NCI-H187 (cell line): ENCODE measurements around the gene RBP5.

Experiments
- DNase-seq, 2 experiments: peaks; one replicate each; lab custom pipeline; 2025; lab: John Stamatoyannopoulos, UW

The RBP5 gene, protein sequence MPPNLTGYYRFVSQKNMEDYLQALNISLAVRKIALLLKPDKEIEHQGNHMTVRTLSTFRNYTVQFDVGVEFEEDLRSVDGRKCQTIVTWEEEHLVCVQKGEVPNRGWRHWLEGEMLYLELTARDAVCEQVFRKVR

DNA sequence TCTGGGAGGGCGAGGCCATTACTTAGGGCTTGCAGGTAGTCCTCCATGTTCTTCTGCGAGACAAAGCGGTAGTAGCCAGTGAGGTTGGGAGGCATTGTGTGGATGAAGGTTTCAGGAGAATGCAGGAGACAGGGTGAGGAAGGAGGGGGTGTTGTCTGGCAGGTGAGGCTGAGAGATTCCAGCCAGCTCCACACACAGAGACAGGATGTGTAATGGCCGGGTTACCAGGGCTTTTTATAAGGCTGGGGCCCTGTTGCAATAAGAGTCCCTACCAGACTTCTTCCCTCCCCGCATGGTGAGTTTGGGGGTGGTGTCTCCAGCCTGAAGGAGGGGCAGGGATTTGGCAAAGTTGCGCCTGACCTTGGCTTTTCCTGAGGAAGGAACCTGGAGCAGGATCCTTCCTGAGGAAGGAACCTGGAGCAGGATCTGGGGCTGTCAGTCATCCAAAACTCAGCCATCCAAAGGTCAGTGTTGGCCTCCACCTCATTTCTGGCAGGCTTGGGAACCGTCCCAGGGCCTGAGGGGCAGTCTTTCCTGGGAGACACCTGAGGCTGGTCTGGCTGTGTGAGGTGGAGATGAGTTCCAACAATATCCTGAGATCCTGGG, at the start of gene RBP5:
TSS of gene RBP5 (minus strand) at position 209 of the 606 bp plus-strand sequence. CDS start at position 95, 114 bp downstream.
- DNase-seq = no peak

DNA sequence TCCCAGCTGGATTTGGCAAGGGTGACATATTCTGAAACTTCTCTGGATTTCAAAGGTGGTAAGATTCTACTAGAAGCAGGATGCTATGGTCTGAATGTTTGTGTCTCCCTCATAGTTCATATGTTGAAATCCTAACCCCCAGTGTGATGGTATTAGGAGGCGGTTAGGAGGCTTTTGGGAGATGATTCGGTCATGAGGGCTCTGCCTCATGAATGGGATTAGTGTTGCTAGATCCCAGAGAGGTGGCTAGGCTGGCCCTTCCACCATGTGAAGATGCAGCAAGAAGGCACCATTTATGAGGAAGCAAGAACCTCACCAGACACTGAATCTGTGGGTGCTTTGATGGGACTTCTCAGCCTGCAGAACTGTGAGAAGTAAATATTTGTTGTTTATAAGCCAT, 49.8 kb upstream of the RBP5 start:
- no peak for DNase-seq

DNA sequence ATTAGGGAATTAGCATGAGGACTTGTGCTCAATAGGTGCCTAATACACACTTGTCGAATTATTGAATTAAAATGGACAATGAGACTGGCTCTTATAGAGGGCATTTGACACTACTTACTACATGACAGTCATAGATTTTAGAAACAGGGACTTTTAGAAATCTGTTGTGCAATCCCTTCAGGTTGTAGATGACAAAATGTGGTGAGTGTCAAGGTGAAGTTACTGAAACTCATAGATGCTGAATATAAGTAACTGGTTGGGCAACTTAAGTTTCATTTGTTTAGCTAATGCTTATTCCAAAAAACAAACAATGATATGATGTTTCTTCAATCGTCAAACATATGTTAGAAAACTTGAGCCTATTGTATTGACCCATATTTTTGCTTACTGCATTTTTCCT, 47.9 kb upstream of the RBP5 start:
- no peak for DNase-seq

GRCh38 chr12:7175493-7175892, 46.8 kb upstream of the RBP5 start:
- DNase-seq = no peak

- no peak for DNase-seq
Observed at GRCh38 chr12:7171854-7172253, 43.2 kb upstream of the RBP5 start.

- DNase-seq = no peak
Observed at GRCh38 chr12:7169951-7170350, 41.3 kb upstream of the RBP5 start.

DNA sequence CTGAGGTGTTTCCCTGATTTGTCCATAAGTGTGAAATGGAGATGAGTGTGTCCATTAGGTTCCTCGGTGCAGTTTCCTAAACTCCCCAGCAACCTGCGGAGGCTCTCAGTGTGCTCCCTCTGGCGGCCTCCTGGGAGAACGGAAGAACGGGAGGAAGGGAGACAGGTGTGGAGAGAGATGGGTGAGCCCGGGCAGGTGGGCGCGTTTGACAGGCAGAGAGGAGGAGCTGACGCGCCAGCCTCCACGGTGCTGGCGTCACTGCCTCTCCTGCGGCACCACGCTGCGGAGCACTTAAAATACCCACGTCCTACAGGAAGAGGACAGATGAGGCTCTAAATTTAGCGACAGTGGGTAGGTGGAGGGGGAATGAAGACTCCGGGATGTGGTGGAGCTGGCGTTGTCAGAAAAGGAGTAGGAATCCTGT, 34.0 kb upstream of the RBP5 start:
- peak; percentile 26 to 67 for DNase-seq

- DNase-seq = no peak
Observed at GRCh38 chr12:7161811-7162210, 33.1 kb upstream of the RBP5 start.

GRCh38 chr12:7161327-7161726, 32.6 kb upstream of the RBP5 start:
- DNase-seq = no peak

DNA sequence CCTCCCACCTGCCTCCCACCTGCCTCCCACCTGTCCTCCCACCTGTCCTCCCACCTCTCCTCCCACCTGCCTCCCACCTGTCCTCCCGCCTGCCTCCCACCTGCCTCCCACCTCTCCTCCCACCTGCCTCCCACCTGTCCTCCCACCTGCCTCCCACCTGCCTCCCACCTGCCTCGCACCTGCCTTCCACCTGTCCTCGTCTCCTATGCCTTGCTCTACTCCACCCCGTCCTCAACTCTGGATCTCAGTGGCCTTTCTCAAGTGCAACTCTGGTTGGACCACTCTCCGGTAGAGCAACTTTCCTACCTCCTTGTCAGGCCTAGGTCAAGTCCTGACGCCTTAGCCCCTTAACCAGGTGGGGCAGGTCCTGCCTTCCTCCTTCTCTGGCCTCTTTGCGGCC, 31.5 kb upstream of the RBP5 start:
- DNase-seq = no peak

GRCh38 chr12:7158781-7159609, 30.3 kb upstream of the RBP5 start:
- DNase-seq = no peak

GRCh38 chr12:7157391-7157790, 28.7 kb upstream of the RBP5 start:
- no peak for DNase-seq

DNA sequence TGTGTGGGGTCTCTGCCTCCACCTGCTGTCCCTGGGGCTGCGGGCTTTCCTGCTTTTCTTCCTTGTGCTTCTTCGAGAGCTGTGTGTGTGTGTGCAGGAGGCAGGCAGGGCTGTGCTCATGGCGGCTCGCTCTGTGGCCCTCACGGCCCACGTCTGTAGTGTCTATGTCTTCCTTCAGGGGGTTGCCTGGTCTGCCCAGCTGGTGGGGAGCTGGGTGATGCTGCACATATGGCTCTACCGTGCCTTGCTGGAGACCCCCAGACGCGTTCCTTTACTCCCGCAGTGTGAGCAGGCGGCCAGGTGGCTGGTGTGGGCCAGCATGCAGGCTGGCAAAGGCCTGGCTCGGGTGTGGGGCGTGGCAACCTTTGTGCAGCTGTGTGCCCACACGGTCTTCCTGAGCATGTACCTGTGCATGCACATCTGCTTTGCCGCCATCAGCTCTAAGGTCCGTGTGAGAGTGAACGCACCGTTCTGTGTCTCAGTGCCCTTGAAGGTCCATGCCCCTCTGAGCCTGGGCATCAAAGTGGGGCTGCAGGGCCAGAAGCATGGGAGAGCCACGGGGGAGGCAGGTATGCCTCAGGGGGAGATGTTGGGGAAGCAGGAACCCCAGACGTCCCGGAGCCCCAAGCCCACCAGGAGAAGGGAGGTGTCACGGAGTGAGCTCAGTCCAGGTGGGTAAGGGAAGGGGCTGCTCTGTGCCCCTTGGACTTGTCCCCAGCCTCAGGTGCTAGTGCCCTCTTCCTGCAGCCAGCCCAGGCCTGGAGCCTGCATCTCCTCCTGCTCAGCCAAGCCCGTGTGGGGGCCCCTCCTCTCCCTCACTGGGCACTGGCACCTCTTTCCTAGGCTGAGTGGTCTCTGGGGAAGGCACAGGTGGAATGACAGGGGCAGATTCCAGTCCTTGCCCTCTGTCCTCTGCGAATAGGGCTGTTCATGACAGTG, 27.8 kb upstream of the RBP5 start:
- no peak for DNase-seq

DNA sequence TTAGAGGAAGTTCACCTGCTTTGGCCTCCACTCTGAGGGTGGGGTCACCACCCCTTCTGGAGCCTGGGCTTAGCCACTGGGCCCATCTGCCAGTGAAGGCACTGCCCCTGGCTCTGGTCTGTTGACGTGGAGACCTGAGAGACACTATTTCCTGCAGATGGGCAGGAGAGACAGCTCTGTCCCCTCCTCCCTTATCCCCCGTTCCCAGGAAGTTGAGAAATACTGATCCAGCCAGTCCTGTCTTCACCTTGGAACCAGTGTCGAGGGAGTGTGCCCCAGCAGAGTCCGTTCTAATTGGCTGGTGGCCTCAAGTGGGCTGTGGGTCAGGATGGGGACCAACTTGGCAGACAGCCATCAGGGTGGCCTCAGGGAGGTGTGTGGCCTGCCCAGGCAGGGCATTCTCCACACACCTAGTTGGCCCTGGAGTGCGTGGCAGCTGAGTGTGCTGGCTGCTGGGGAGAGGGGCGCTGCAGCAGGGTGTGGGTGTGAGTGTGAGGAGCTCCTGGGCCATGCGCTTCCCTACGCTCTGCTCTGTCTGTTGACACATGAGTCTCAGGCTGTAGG, 26.9 kb upstream of the RBP5 start:
- peak; percentile 33 to 46 for DNase-seq

DNA sequence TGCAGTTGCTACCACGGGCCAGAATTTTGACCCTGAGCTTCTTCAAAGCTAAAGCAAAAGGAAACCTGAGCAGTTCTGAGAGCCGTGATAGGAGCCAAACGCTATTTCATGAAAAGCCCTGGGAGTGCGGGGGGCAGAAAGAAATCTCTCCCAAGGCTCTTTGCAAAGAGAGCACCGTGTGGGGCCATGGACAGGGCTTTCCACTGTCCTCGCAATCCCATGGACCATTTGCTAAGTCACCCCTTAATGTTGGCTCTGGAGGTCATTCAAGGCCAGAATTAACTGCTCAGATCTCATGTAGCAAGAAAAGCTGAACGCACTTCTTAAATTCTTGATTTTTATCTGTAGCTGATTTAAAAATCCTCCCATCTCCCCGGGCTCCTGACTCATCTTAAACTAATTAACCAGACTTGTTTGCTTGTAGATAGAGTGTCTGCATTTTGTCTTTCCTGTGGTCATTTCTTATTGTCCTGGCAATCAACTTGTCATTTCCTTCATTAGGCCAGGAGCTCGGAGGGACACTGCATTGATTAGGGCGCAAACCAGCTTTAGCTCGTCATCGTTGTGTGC, 26.3 kb upstream of the RBP5 start:
- DNase-seq = no peak

DNA sequence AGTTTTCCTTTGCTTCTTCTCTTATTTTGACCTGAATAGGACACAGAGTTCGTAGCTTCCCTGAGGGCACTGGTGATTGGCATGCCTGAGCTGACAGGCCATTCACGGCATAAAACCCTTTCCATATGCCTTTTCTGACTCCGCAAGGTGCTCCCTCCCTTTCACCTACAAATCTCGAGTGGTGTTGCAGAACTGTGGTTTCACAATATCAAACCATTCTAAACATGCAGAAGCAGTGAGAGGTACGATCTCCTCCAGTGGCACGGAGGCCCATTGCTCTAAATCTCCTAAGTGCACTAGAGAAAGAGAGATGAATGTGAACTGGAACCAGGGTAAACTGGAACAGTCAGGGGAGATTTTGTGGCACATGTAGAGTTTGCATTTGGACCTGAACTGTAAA, 25.4 kb upstream of the RBP5 start:
- peak; percentile 15 to 66 for DNase-seq

DNA sequence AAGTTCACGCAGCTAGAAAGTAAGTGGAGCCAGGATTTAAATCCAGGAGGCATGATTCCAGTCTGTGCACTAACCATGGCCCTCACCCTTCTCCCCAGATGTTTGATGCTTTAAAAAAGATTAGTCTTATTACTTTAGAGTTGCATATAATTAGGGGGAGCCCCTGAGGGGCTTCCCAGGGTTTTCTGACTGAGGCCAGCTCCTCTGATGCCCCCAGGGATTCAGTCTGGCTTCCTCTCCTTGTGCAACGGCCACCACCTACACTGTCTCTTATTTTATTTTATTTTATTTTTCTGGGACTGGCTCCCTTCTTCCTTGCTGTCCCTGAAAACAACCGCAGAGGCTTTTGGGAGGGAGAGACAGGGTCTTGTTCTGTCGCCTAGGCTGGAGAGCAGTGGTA, 24.1 kb upstream of the RBP5 start:
- DNase-seq = no peak

GRCh38 chr12:7151532-7151931, 22.8 kb upstream of the RBP5 start:
- no peak for DNase-seq

DNA sequence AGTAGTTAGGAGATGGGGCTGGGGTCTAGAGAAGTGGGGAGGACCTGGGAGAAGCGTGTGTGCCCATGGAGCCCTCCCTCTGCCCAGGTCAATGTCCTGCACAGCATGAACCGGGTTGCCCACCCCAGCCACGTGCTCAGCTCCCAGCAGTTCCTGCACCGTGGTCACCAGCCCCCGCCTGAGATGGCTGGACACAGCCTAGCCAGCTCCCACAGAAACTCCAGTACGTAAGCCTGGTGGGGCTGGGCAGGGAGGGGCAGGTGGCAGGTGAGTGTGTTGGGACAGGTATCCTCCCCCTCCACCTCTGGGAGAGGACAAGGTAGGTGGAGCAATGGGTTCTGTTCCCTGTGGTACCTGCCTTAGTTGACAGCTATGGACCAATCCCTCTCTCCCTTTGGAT, 22.2 kb upstream of the RBP5 start:
- no peak for DNase-seq

DNA sequence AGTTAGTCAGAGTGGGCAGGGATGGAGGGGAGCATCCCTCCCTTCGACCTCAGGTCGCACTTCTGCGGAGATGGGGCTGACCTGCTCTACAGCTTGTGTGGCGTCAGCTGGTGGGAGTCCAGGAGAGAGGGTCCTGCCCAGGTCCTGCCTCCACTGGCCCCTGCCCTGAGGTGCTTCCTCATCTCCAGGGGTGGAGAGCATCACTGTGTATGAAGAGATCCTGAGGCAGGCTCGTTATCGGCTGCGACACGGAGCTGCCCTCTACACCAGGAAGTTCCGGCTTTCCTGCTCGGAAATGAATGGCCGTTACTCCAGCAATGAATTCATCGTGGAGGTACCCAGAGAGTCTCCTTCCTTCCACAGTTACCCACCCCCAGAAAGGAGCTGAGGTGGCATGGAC, 21.7 kb upstream of the RBP5 start:
- DNase-seq = no peak

GRCh38 chr12:7146906-7147305, 18.2 kb upstream of the RBP5 start:
- no peak for DNase-seq

DNA sequence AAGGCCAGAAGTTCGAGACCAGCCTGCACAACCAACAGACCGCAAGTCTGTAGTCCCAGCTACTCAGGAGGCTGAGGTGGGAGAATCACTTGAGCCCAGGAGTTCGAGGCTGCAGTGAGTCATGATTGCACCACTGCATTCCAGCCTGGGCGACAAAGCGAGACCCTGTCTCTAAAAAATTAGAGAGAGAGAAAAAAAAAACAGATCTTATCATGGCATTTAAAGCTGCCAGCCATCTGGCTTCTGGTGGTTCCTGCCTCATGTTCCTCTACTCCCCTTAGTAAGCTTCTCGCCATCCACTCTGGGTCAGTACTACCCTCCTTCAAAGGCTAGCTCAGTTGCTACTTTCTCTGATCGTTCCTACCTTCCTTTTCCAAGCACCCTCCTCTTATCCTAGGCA, 17.5 kb upstream of the RBP5 start:
- DNase-seq = no peak
